Hippocampal formation (tissue), 2 donors: ENCODE measurements around the gene OSBPL7.
"Not testable (repeated sequence)": the region's sequence is repeated elsewhere in the genome, so short reads cannot be mapped to it uniquely, and the experiment has no call there.

ENCODE experiments used
- DNase-seq, 2 donors: peaks; one replicate each; lab custom pipeline; 2025; lab: John Stamatoyannopoulos, UW

The OSBPL7 gene

GRCh38 chr17:47806026-47806912 lies 15.3 kb downstream of the OSBPL7 start:
- DNase-seq: no peak

GRCh38 chr17:47804461-47804860 lies 17.1 kb downstream of the OSBPL7 start:
- no peak for DNase-seq

- DNase-seq: no peak
Observed at GRCh38 chr17:47803751-47804150, 17.8 kb downstream of the OSBPL7 start.

- DNase-seq: no peak
Observed at GRCh38 chr17:47803201-47803600, 18.4 kb downstream of the OSBPL7 start.

- no peak for DNase-seq
Observed at GRCh38 chr17:47802341-47803022, 19.1 kb downstream of the OSBPL7 start.

GRCh38 chr17:47801906-47802305 lies 19.7 kb downstream of the OSBPL7 start:
- no peak for DNase-seq

- DNase-seq: no peak
Observed at GRCh38 chr17:47801176-47801765, 20.3 kb downstream of the OSBPL7 start.

- no peak for DNase-seq
Observed at GRCh38 chr17:47800686-47801085, 20.9 kb downstream of the OSBPL7 start.

GRCh38 chr17:47797797-47798196 lies 23.8 kb downstream of the OSBPL7 start:
- DNase-seq: no peak

- DNase-seq: no peak
Observed at GRCh38 chr17:47792979-47793378, 28.6 kb downstream of the OSBPL7 start.

- no peak for DNase-seq
Observed at GRCh38 chr17:47792457-47792856, 29.1 kb downstream of the OSBPL7 start.

GRCh38 chr17:47791025-47791424 lies 30.6 kb downstream of the OSBPL7 start:
- DNase-seq: no peak

GRCh38 chr17:47789611-47790561 lies 31.7 kb downstream of the OSBPL7 start:
- peak in 1 of 2 donors; percentile 16 for DNase-seq

GRCh38 chr17:47785538-47786123 lies 36.0 kb downstream of the OSBPL7 start:
- no peak for DNase-seq

- no peak for DNase-seq
Observed at GRCh38 chr17:47781397-47781796, 40.2 kb downstream of the OSBPL7 start.

GRCh38 chr17:47778184-47778635 lies 43.4 kb downstream of the OSBPL7 start:
- DNase-seq: no peak

GRCh38 chr17:47776330-47777197 lies 45.0 kb downstream of the OSBPL7 start:
- DNase-seq: no peak

- DNase-seq: no peak
Observed at GRCh38 chr17:47774987-47775580, 46.5 kb downstream of the OSBPL7 start.

- no peak for DNase-seq
Observed at GRCh38 chr17:47774331-47774730, 47.3 kb downstream of the OSBPL7 start.

GRCh38 chr17:47773649-47774048 lies 47.9 kb downstream of the OSBPL7 start:
- not testable (repeated sequence) for DNase-seq
